GOT3 (cell line): Measurements from ENCODE around the gene TMSB4X.
A peak's percentile ranks its signal among the peaks of the same experiment; 100 is the strongest.
"Not testable (repeated sequence)": the region's sequence is repeated elsewhere in the genome, so short reads cannot be mapped to it uniquely, and the experiment has no call there.

Experiments used
- DNase-seq: peaks from one replicate; lab custom pipeline; 2025; ENCODE audit warnings: mixed read lengths; lab: John Stamatoyannopoulos, UW

Gene TMSB4X

DNA sequence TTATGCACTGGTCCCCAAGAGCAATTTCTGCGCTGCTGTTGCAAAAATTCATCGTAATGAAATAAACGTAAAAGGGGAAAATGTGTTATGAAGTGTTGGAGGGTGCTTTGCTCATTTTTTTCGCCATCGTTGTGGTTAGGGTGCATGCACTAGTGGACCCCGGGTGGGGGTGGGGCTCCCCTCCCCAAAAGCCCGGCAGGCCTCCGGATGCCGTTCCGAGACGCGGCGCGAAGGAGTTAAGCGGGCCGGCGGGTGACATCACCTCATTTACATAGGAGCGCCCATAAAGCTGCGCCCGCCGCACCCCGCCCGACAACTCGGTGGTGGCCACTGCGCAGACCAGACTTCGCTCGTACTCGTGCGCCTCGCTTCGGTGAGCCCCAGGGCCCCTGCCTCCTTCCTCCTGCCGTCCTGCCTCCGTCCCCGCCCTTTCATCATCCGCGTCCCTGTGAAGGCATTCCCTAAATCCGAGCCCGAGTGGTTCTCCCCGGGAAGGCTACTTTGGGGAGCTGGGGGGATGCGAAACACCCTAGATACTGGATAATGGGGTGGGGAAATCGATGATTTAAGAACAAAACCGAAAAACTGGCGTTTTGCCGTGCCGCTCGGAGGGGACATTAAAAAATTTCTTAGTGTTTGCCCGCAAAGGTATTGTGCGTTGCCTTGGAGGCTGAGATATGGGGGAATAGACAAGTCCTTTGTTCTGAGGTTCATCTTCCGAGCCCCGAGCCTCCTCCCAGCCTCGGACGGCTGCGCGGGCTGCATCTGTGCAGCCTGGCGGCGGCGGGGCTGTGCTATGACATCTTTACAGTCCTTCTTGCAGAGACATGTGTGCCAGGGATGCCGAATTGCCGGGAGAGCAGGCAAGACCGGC, at the start of gene TMSB4X:
Gene TMSB4X (plus strand): TSS at position 315 of the 874 bp plus-strand sequence.
- peak; percentile 98 for DNase-seq

DNA sequence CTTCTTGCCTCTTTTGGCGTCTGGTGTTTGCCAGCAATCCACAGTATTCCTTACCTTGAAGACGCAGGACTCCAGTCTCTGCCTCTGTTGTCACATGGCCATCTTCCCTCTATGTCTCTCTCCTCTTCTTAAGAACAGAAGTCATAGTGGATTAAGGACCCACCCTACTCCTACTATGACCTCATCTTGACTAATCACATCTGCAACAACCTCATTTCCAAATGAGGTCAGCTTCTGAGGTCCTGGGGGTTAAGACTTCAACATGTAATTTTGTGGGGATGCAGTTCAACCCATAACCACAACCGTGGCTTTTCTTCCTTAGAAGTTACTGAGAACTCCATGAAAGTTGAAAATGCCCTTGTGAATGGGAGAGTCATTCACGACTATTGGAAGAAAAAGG, 45.2 kb upstream of the TMSB4X start:
- no peak for DNase-seq

- DNase-seq = no peak
Observed at GRCh38 chrX:12930150-12930549, 44.8 kb upstream of the TMSB4X start.

DNA sequence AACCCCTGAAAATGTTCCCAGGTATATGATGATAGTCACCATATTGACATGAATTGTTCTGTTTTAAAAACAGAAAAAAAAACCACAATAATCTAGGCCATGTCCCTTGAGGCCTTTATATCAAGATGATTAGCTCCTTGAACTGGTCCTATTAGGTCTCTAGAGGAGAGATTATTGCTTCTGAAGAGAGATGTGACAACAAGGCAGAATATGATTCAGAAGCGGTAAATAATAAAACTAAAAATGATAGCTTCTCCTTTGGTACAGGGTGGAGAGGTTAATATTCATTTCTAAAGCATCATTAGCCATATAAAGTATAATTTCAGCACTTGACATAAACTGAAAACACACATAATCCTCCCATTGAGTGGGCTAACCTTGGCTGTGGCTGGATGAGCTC, 42.7 kb upstream of the TMSB4X start:
- DNase-seq = no peak

DNA sequence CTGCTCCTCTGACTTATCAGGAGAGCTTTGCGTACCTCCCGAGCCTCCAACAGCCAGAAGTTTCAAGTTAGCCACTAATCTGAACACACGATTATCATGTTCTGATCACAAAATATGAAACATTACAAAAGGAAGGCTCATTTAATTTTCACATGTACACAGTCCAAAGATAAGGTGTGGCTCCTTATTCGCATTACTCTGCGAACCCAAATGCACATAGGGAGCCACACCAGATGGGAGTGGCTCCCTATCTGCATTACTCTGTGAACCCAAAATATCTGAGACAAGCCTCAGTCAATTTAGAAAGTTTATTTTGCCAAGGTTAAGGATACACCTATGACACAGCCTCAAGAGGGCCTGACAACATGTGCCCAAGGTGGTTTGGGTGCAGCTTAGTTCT, 40.1 kb upstream of the TMSB4X start:
- no peak for DNase-seq

DNA sequence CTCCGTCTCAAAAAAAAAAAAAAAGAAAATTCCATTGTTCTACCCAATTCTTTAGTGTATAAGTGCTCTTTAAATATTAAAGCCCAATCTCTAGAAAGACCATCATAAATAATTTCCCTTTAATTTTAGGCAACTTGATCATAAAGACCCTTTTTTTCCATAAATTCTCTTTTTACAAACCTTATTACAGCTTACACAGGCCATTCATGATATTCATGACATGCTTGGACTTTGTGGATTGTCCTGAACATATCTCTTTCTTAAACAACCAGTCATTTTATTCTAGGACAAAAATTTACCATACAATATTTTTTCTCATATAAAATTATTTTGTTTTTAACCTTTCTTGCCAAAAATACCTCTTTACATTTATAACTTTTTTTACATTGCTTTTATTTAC, 38.0 kb upstream of the TMSB4X start:
- no peak for DNase-seq

GRCh38 chrX:12940471-12940870, 34.4 kb upstream of the TMSB4X start:
- DNase-seq = not testable (repeated sequence)

DNA sequence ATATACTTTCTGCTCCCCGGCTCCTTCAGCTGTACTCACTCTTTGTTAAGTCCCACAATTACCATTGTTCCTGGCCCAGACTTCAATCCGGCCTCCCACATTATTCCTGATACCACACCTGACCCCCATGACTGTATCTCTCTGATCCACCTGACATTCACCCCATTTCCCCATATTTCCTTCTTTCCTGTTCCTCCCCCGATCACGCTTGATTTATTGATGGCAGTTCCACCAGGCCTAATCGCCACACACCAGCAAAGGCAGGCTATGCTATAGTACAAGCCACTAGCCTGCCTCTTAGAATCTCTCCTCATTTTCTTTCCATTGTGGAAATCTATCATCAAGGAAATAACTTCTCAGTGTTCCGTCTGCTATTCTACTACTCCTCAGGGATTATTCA, 31.3 kb upstream of the TMSB4X start:
- not testable (repeated sequence) for DNase-seq

- DNase-seq = not testable (repeated sequence)
Observed at GRCh38 chrX:12944452-12944851, 30.5 kb upstream of the TMSB4X start.

GRCh38 chrX:12945494-12945893, 29.4 kb upstream of the TMSB4X start:
- no peak for DNase-seq

DNA sequence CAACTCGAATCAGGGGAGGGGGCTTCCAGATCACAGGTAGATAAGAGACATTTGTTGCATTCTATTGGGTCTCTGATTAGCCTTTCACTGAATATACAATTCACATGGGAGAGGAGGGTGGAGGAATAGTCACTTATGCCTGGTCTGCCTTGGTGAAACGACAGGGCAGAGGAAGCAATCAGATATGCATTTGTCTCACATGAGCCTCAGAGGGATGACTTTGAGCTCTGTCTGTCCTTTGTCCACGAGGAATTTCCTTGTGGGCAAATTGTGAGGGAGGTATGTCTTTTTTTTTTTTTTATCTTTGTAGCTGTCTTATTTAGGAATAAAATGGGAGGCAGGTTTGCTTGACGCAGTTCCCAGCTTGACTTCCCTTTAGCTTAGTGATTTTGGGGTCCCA, 28.5 kb upstream of the TMSB4X start:
- no peak for DNase-seq

DNA sequence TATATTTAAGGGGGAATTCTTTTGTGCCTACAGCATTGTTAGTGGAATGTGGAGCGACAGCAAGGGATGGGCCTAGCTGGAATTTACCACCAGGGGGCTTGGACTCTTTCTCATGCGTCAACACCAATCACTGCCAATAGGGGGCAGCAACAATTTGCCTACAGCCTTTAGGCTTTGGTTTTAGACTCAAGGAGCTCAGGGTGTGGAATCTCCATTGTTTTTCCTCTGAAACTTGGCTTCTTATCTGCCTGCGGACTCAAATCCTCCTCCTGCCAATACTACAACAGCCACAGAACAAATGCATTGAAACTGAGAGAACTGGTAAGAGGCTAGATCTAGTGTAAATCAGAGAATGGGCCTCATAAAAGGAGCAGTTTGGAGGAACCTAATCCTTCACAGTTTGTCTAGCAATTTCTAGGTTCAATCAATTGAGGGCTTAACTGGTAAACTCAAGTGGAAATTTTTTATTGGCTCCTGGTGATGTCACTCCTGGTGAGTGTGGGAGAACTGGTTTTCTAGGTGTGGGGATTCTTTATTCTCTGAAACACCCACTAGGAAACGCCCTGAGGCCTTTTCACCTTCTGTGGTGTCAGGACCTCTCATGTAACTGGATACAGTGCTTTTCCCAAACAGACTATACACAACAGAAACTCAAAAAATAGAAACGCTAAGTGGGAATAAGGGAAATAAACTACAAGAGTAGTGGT, 27.9 kb upstream of the TMSB4X start:
- peak; percentile 61 for DNase-seq

DNA sequence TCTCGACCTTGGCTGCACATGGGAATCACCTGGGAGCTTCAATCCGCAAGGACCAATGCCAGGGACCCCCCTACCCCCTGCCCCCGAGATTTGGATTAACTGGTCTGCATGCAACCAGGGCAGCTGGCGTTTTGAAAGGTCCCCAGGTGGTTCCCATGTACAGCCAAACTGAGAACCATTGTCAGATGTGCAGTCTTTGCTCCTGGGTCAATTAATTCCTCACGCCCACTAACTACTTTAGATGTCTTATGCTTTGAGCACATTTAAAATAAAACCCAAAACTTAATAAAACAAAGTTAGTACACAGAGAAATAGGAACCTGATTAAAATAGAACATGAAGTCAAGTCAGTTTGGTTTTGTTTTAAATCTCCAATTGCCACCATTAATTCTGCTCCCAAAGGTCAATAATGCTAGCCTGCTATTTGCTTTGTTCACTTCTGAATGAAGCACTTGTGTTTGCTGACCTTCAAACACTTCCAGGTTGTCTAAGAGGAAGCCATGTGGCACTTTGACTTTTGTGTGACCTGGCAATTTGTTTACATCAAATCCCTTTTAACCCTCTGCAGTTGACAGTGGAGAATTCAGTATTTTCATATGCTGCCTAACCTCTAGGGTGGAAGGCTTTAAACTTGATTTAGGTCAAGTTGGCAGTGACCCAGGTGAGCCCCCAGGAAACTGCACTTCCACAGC, 27.2 kb upstream of the TMSB4X start:
- no peak for DNase-seq

- DNase-seq = no peak
Observed at GRCh38 chrX:12948495-12948894, 26.4 kb upstream of the TMSB4X start.

DNA sequence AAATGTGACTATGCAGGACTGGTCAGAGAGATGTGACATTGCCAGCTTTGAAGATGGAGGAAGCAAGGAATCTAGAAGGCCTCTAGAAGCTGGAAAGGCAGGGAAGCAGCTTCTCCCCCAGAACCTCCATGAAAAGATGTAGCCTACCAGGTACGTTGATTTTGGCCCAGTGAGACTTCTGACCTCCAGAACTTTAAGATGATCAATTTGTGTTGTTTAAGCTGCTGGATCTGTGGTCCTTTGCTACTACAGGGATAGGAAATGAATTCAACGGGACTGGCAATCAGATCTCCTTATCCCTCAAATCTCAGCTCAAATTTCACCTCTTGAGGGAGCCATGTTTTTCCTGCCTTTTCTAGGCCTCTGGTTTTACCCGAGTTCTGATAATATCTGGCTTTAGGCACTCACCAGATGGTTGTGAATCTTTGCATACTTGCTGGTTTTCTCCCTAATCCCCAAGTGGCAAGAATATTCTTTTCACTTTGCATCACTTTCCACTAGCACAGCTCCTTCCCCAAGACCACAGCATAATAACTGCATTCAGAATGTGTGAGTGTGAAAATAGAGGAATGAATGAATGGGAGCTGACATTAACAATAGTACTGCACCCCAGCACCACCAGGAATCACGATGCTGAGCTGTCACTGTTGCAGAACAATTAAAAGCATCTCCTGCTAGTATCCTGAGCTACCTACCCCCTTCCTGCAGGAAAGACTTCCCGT, 25.5 kb upstream of the TMSB4X start:
- no peak for DNase-seq

DNA sequence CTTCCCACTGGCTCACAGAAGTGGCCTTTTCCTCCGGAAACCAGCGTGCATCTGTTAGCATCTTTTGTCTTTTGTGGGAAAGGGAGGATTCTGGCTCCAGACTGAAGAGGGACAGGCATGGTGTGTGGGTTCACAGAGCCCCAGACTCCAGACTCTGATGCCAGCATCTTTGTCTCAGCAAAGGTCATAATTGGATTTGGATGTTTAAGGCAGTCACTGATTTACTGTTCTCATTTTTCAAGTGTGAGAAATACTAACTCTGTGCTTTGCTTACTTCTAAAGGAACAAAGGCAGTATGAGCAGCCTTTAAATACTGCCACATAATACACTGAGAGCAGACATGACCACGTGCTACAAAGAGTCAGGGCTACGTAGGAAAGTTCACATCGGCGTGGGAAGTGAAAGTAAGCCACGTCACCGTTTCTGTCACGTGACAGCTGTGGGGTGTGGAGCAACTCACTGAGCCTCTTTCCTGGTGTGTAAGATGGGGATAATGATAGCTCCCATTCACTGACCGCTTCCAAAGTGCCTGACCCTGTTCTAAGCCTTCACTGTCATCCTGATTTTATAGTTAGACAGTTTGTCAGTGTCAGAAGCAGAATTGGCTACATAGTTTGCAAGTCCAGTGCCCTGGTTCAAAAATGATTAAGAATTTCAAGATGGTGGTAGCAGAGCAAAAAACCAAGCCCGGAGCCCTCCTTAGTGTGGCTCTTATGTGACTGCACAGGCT, 24.8 kb upstream of the TMSB4X start:
- peak; percentile 57 for DNase-seq

DNA sequence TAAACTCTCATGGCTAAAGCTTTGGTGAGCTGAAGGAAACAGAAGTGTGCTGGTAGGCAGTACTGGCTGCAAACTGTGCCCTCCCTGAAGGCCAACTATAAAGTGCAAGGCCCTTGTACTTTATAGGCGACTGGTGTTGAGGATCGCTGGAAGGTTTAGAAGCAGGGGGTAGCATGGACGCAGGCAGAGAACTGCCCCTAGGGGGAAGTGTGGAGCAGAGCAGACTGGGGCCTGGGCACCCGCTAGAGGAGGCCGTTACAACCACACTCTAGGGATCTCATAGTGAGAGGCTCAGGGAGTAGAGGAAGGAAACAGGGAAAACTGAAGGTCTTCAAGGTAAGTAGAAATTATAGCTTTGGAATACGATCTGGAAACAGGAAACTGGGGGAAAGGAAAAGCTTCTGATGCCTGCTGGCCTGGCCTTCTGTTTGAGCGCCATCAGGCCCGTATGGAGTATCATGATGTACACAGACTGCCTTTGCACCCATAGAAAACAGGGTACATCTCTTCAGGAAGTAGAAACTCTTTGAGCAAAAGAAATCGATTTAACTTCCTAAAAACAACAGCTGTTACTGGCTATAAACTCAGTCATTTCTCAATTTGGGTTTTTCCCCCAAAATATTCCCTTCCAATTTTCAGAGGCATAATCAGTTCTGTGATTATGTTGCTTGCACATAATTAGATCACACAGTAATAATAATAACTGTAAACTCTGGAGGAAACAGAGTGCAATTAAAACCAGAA, 23.9 kb upstream of the TMSB4X start:
- DNase-seq = peak; percentile 41

DNA sequence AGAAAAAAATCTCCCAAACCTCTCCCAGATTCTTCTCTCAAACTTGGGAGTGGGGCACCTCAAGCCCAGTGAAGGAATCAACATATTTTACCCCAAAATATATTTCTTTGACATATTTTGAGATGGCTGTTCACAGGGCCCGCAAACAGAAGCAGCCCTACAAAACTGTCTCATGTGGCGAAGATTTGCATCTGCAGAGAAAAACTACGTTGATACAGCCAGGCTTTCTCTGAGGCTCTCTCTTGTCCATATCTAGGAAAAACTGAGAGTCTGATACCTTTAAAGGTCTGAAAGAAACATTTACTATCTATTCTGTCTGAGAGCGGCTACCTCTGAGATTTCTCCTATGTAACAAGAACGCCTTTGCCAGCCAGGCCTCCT, 23.3 kb upstream of the TMSB4X start:
- no peak for DNase-seq

- DNase-seq = no peak
Observed at GRCh38 chrX:12953420-12953819, 21.5 kb upstream of the TMSB4X start.

DNA sequence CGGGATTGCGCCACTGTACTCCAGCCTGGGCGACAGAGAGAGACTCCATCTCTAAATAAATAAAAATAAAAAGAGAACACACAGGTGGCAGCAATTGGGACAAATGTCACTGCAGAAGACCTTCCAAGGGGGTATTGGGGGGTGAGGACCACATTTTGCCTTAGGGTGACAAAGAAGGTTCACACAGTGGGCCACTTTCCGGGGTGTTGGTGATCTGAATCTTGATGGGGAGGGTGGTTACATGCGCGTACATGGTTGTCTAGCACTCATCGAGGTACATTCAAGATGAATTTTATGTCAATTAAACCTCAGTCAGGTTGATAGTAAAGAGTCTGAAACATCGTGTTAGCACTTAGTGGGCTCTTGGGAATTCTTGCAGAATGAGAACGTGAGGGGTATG, 20.5 kb upstream of the TMSB4X start:
- DNase-seq = no peak

DNA sequence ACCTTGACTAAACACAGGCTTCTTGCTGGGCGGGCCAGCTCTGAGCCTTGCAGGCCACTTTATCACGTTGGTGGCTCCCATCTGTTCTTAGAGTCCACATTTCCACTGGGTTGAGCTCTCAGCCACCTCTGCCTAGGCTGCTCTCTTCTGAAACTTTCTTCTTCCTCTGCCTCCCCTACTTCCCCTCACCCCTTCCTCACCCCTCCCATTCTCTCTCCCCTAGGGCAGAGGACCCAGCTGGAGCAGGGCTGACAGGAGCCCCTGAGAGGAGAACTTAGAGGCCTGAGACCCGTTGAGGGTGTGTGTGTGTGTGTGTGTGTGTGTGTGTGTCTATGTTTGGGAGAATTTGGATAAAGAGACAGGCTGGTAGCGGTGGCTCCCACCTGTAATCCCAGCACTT, 19.9 kb upstream of the TMSB4X start:
- DNase-seq = no peak
